Karpas-422 (cell line): Measurements from ENCODE around the gene ABCA3. TPM values are rescaled to one million over a fixed set of nuclear protein-coding genes. Genes with fewer than 3 reads are reported as not detected.

Experiments
- DNase-seq: peaks from one replicate; pipeline ENCODE4 v3.0.0-alpha.2; 2015
- H2AFZ ChIP-seq: fragments of 200-600 bp; sonication (generic); 2 replicates; pipeline ENCODE4 v1.6.1; 2014; ENCODE audit warnings: antibody characterized with exemption, low read length, mixed read lengths
- H3K27ac ChIP-seq: fragments of 200-600 bp; sonication (generic); 2 replicates; pipeline ENCODE4 v1.5.1; 2014; ENCODE audit warnings: mild to moderate bottlenecking, low read length, moderate library complexity
- H3K27me3 ChIP-seq: fragments of 200-600 bp; sonication (generic); 2 replicates; pipeline ENCODE4 v1.6.1; 2014; ENCODE audit warnings: low read length, mixed read lengths
- H3K36me3 ChIP-seq: fragments of 200-600 bp; sonication (generic); 2 replicates; pipeline ENCODE4 v1.6.1; 2014; ENCODE audit warnings: low read length, mixed read lengths; ENCODE audit not compliant: insufficient read depth
- H3K4me1 ChIP-seq: fragments of 200-600 bp; sonication (generic); 2 replicates; pipeline ENCODE4 v1.6.1; 2014; ENCODE audit warnings: mild to moderate bottlenecking, low read length, mixed read lengths
- H3K4me2 ChIP-seq: fragments of 200-600 bp; sonication (generic); 2 replicates; pipeline ENCODE4 v1.6.1; 2014; ENCODE audit warnings: low read length, low read depth, mild to moderate bottlenecking; ENCODE audit not compliant: poor library complexity, severe bottlenecking
- H3K4me3 ChIP-seq: fragments of 200-600 bp; sonication (generic); 2 replicates; pipeline ENCODE4 v1.5.1; 2014; ENCODE audit warnings: mild to moderate bottlenecking, antibody characterized with exemption, low read length, mixed read lengths
- H3K79me2 ChIP-seq: fragments of 200-600 bp; sonication (generic); 2 replicates; pipeline ENCODE4 v1.6.1; 2014; ENCODE audit warnings: mild to moderate bottlenecking, low read length, mixed read lengths
- H3K9ac ChIP-seq: fragments of 200-600 bp; sonication (generic); 2 replicates; pipeline ENCODE4 v1.6.0; 2014; ENCODE audit warnings: low read length
- H3K9me2 ChIP-seq: fragments of 200-600 bp; sonication (generic), shearing (Covaris generic); replicated peaks from 2 replicates; pipeline ENCODE4 v1.6.0; 2014; ENCODE audit warnings: mild to moderate bottlenecking, low read length, moderate library complexity; ENCODE audit not compliant: insufficient read depth
- H3K9me3 ChIP-seq: fragments of 300-700, 200-600 bp; sonication (generic); 2 replicates; pipeline ENCODE4 v1.6.1; 2014; ENCODE audit warnings: low read length, mixed read lengths
- H4K20me1 ChIP-seq: fragments of 200-600 bp; sonication (generic); 2 replicates; pipeline ENCODE4 v1.6.1; 2014; ENCODE audit warnings: mild to moderate bottlenecking, antibody characterized with exemption, low read length, low read depth; ENCODE audit not compliant: insufficient read depth
- total RNA-seq: library from RNA; depleted of rRNA; stranded (reverse); fragments of >200 nt; shearing (Covaris generic); gene quantifications from 2 replicates; pipeline ENCODE4 v1.2.3, GENCODE V29; 2014; ENCODE audit warnings: low replicate concordance

Gene ABCA3
- total RNA-seq, 1 experiment from 2014 or later: 0.37 TPM

DNA sequence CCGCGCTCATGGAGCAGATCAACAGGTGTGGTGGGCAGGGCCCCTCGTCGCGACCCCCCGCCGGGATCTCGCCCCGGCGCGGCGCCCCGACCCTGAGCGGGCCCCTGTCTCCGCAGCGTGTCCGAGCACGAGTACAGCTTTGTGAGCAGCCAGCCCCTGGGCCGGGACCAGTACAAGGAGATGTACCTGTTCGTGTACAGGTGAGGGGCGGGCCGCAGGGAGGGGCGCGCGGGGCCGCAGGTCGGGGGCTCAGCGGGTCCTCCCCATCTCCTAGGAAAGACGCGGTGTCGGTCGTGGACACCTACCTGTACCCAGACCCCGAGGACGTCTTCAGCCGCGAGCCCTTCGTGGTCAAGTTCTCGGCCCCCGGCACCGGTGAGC is 103.4 kb downstream of the ABCA3 start:
- no peaks in the 10 kb centered on the region for H3K79me2 ChIP-seq

DNA sequence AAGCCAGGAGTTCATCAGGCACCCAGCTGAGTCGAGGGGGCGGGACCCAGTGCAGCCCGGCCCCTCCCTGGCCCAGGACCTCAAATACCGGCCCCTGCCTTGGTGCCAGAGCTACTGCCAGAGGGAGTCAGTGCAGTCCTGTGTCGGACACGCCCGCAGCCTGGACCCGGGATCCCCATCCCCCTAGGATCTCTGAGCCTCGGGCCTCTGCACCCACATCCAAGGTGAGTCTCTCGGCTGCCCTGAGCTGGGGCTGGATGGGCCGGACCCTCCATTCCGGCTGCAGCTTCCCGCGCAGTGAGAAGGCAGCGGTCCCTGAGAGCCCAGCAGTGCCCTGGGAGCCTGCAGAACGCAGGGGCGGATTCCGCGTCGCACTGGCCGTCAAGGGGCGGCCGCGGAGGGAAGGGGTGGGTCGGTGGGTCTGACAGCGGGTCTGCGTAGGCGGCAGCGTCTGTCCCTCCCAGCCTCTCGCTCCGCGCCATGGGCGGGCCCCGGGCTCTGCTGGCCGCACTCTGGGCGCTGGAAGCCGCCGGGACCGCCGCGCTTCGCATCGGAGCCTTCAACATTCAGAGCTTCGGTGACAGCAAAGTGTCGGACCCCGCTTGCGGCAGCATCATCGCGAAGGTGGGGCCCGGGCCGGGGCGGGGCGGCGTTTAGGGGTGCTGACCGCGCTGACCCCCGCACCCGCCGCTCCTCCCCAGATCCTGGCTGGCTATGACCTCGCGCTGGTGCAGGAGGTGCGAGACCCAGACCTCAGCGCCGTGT is 104.0 kb downstream of the ABCA3 start, which contains the start of gene DNASE1L2:
Gene DNASE1L2, plus strand, starts transcription at position 108 of the 765 bp plus-strand sequence. Its CDS starts 373 bp downstream, at position 481.
- no peak within 1 kb of the TSS for H3K27ac ChIP-seq
- no peaks in the 10 kb centered on the region for H3K9me3 ChIP-seq
- no peaks in the 10 kb centered on the region; the same call in 1 of the 2 replicates for H3K36me3 ChIP-seq

More for the DNA sequence above, 103.4 kb downstream of the ABCA3 start:
- H3K9me3 ChIP-seq: no peaks in the 10 kb centered on the region
- no peaks in the 10 kb centered on the region for H3K4me1 ChIP-seq
- H2AFZ ChIP-seq: no peak overlapping the region
- H3K27me3 ChIP-seq: no peaks in the 10 kb centered on the region
- H3K9ac ChIP-seq: no peak overlapping the region
- H4K20me1 ChIP-seq: 0 out of 2 replicates have a peak, but pooled peaks cover 3% of the 10 kb centered on the region
- H3K36me3 ChIP-seq: no peaks in the 10 kb centered on the region; the same call in 1 of the 2 replicates
- H3K27ac ChIP-seq: no peak overlapping the region
- DNase-seq: no peak
- no peak overlapping the region for H3K4me2 ChIP-seq
- no peak overlapping the region for H3K4me3 ChIP-seq
- H3K9me2 ChIP-seq: no peaks in the 10 kb centered on the region

DNA sequence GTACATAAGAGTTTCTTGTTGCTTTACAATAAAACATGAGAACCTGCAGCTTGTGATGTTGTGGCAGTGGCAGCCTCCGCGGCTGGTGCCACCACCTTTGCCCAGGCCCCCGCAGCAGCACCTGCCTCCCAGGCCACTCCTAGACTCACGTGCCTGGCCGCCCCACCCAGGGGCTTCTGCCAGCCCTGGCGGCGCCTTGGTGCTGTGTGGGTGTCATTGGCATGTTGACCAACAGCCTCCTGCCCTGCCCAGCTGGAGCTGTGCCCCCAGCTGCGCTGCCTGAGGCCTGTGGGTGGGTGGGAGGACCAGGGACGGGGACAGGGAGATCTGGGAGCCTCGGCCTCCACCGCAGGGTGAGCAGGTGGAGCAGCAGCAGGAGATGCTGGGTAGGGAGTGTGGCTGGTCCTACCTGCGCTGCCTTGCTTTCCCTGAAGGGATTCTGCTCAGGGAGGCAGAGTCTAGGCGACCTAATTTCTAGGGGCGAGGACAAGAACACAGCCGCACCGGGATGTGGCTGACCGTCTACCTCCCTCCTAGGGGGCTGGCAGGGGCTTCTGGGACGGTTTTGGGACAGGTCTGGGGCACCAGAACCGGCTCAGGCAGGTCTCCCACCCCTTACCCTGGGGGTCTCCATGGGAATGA is 104.7 kb downstream of the ABCA3 start:
- Histone ChIP-seq H2AFZ (no peak overlapping the region), H3K27ac (no peak overlapping the region), H3K4me1 (no peaks in the 10 kb centered on the region), H3K4me2 (no peak overlapping the region), H3K9me2 (no peaks in the 10 kb centered on the region), H3K36me3 (no peaks in the 10 kb centered on the region; the same call in 1 of the 2 replicates), H3K9me3 (no peaks in the 10 kb centered on the region), H3K9ac (no peak overlapping the region), H4K20me1 (0 out of 2 replicates have a peak, but pooled peaks cover 3% of the 10 kb centered on the region), H3K27me3 (no peaks in the 10 kb centered on the region), H3K79me2 (no peaks in the 10 kb centered on the region), H3K4me3 (no peak overlapping the region)
- DNase-seq: no peak

More for the DNA sequence above, 104.0 kb downstream of the ABCA3 start, which contains the start of gene DNASE1L2:
- H3K79me2 ChIP-seq: no peaks in the 10 kb centered on the region
- H3K4me2 ChIP-seq: no peak within 1 kb of the TSS
- H3K4me1 ChIP-seq: no peaks in the 10 kb centered on the region
- H3K4me3 ChIP-seq: no peak within 1 kb of the TSS
- no peak within 1 kb of the TSS for H2AFZ ChIP-seq
- H4K20me1 ChIP-seq: 0 out of 2 replicates have a peak, but pooled peaks cover 3% of the 10 kb centered on the region
- no peak within 1 kb of the TSS for H3K9ac ChIP-seq
- DNase-seq: peak; percentile 57
- H3K9me2 ChIP-seq: no peaks in the 10 kb centered on the region
- no peaks in the 10 kb centered on the region for H3K27me3 ChIP-seq

DNA sequence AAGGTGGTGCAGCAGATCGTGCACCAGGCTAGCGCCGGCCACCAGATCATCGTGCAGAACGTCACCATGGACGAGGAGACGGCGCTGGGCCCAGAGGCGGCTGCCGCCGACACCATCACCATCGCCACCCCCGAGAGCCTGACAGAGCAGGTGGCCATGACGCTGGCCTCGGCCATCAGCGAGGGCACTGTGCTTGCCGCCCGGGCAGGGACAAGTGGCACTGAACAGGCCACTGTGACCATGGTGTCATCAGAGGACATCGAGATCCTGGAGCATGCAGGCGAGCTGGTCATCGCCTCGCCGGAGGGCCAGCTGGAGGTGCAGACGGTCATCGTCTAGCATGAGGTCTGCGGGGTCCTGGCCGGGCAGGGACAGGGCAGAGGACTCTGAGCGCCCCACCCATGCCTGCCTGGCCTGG is 105.3 kb downstream of the ABCA3 start:
- no peak overlapping the region for H3K4me2 ChIP-seq
- no peak overlapping the region for H3K9ac ChIP-seq
- H2AFZ ChIP-seq: no peak overlapping the region
- no peak for DNase-seq
- no peak overlapping the region for H3K27ac ChIP-seq
- H3K36me3 ChIP-seq: no peaks in the 10 kb centered on the region; the same call in 1 of the 2 replicates
- H3K27me3 ChIP-seq: no peaks in the 10 kb centered on the region
- no peaks in the 10 kb centered on the region for H3K79me2 ChIP-seq
- H3K4me1 ChIP-seq: no peaks in the 10 kb centered on the region
- H3K9me2 ChIP-seq: no peaks in the 10 kb centered on the region
- no peaks in the 10 kb centered on the region for H3K9me3 ChIP-seq
- 0 out of 2 replicates have a peak, but pooled peaks cover 3% of the 10 kb centered on the region for H4K20me1 ChIP-seq
- no peak overlapping the region for H3K4me3 ChIP-seq

DNA sequence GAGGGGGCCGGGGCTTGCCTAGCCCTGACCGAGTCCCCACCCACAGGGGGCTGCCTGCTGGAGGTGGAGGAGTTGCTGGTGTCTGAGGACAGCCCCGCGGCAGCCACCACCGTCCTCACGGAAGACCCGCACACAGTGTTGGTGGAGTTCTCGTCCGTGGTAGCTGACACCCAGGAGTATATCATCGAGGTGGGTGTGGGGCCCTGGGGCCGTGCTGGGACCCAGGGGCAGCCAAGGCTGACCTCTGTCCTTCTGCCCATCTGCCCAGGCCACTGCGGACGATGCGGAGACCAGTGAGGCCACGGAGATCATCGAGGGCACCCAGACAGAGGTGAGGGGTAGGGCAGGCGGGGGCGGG is 105.7 kb downstream of the ABCA3 start:
- Histone ChIP-seq H3K79me2 (no peaks in the 10 kb centered on the region), H3K27ac (no peak overlapping the region)

DNA sequence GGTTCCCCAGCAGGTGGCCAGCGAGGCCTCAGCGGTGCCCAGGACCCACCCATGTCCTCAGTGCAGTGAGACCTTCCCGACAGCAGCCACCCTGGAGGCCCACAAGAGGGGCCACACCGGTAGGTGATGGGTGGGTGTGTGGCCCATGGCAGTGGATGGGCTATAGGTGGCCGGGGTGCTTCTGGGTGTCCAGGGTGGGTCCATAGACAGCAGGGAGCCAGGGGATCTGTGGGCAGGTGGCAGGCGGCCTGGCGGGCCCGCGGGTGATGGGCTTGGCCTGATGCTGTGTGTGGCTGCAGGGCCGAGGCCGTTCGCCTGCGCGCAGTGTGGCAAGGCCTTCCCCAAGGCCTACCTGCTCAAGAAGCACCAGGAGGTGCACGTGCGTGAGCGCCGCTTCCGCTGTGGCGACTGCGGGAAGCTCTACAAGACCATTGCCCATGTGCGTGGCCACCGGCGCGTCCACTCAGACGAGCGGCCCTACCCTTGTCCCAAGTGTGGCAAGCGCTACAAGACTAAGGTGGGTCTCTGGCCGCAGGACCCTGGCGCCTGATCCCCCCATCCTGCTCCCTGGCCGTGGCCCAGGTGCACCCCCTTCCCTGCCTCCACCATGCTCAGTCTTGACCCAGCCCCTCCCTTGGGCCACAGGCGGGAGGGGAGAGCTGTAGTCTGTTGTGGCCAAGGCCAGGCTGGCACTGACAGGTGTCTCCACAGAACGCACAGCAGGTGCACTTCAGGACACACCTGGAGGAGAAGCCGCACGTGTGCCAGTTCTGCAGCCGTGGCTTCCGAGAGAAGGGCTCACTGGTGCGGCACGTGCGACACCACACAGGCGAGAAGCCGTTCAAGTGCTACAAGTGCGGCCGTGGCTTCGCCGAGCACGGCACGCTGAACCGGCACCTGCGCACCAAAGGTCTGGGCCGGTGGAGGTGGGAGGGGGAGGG is 106.4 kb downstream of the ABCA3 start:
- DNase-seq: no peak
- Histone ChIP-seq H3K9me2 (no peaks in the 10 kb centered on the region), H3K4me1 (no peaks in the 10 kb centered on the region), H3K27me3 (no peaks in the 10 kb centered on the region), H3K36me3 (no peaks in the 10 kb centered on the region; the same call in 1 of the 2 replicates), H3K9me3 (no peaks in the 10 kb centered on the region), H3K4me3 (no peak overlapping the region), H3K4me2 (no peak overlapping the region), H2AFZ (no peak overlapping the region), H3K79me2 (no peaks in the 10 kb centered on the region), H4K20me1 (0 out of 2 replicates have a peak, but pooled peaks cover 3% of the 10 kb centered on the region), H3K9ac (no peak overlapping the region), H3K27ac (no peak overlapping the region)

More for the DNA sequence above, 105.7 kb downstream of the ABCA3 start:
- Histone ChIP-seq H3K9me3 (no peaks in the 10 kb centered on the region), H4K20me1 (0 out of 2 replicates have a peak, but pooled peaks cover 3% of the 10 kb centered on the region), H3K4me1 (no peaks in the 10 kb centered on the region), H3K9me2 (no peaks in the 10 kb centered on the region), H2AFZ (no peak overlapping the region), H3K4me3 (no peak overlapping the region), H3K9ac (no peak overlapping the region), H3K4me2 (no peak overlapping the region), H3K27me3 (no peaks in the 10 kb centered on the region), H3K36me3 (no peaks in the 10 kb centered on the region; the same call in 1 of the 2 replicates)
- no peak for DNase-seq

DNA sequence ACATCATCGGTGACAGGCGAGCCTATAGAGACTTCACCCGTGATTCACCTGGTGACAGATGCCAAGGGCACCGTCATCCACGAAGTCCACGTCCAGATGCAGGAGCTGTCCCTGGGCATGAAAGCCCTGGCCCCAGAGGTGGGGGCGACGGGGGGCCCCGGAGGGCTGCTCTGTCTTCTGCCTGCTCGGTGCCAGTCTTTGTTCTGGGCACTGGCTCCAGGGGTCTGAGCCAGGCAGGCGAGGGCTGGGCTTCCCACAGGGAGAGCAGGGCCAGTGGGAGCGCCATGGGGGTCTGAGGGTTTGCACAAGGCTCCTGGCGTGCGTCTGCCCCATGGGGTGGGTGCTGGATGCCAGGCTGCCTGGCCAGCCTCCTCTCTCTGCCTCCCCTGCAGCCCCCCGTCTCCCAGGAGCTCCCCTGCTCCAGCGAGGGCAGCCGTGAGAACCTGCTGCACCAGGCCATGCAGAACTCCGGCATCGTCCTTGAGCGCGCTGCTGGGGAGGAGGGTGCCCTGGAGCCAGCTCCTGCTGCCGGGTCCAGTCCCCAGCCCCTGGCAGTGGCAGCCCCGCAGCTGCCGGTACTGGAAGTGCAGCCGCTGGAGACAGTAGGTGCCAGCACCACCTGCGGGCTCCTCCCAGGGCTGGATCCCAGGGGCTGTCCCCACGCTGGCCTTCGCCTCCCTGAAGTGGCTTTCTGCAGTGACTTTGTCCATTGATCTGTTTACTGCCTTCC is 107.3 kb downstream of the ABCA3 start:
- Histone ChIP-seq H3K9me3 (no peaks in the 10 kb centered on the region), H3K4me1 (no peaks in the 10 kb centered on the region), H3K9ac (no peak overlapping the region), H3K4me3 (no peak overlapping the region), H3K27me3 (no peaks in the 10 kb centered on the region), H3K27ac (no peak overlapping the region), H3K9me2 (no peaks in the 10 kb centered on the region), H3K36me3 (no peaks in the 10 kb centered on the region; the same call in 1 of the 2 replicates), H2AFZ (no peak overlapping the region), H3K79me2 (peaks cover 1% of the 10 kb centered on the region; the same call in 1 of the 2 replicates), H4K20me1 (0 out of 2 replicates have a peak, but pooled peaks cover 7% of the 10 kb centered on the region), H3K4me2 (no peak overlapping the region)
- no peak for DNase-seq
